Measurements from ENCODE around the gene DDX21.
A peak's percentile ranks its signal among the peaks of the same experiment; 100 is the strongest.
"Not testable (repeated sequence)": the region's sequence is repeated elsewhere in the genome, so short reads cannot be mapped to it uniquely, and the experiment has no call there.

DDX21 gene

GRCh38 chr10:68988530-68989316, 32.8 kb downstream of the DDX21 start, which contains the start of gene KIFBP:
KIFBP (plus strand) TSS chr10:68988803; CDS start chr10:68988833, 30 bp downstream.
- DNase-seq, result peak; percentile 98

DNA sequence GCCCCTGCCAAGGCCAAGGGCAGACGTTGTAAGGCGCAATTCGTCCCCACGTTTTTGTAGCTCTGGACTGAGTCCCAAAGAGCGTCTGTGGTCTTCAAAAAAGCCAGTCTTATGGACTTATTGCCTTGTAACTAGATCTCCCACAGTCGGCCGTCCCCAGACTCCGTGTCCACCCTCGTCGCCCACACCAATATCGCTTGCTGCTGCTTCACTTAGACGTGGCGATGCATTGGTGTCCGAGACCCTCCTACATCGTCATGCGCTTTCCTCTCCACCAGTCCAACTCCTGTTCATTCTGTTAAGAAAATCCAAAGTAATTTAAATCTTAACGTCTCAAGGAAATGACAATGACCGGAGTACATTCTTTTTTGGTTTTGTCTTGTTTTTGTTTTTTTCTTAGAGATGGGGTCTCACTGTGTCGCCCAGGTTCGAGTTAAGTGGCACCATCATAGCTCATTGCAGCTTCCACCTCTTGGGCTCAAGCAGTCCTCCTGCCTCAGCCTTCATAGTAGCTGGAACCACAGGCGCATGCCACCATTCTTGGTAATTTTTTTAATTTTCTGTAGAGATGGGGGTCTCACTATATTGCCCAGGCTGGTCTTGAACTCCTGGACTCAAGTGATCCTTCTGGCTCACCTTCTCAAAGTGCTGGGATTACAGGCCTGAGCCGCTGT, 33.5 kb downstream of the DDX21 start:
- peak; percentile 9 for DNase-seq

DNA sequence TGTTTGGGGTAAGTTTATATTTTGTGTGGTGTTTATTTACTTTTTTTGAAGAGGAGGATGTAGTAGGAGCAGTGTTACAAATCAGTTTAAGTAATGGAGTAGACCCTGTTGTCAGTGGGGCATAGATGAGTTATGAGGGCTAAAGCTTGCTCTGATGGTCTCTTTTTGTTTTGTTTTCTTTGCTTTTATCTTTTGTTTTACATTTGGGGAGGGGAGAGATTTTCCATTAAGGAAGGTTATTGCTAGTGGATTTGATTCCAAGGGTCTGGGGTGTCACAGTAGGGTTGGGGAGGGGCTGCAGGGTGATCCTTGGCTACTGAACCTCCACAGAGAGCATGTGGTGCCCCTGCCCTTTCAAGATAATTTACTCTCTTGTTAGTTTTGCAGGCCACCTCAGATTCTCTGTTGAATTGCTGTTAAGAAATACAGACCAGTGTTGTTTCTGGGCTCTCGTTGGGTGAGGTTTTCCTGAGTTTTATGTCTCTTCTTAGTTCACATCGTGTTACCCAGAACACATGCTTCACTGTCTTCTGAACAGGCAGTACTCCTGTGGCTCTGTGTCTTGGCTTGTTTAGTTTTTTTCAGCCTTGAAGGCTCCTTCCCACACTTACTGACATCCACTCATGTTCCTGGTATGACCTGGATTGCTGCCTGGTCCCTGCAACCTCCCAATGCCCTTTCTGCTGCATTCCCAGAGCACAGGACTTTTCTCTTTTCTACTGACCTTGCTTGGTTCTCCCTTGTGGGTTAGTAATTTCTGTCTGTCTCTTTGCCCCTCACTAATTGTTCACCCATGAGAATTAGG, 36.9 kb downstream of the DDX21 start:
- peak; percentile 83 for DNase-seq

DNA sequence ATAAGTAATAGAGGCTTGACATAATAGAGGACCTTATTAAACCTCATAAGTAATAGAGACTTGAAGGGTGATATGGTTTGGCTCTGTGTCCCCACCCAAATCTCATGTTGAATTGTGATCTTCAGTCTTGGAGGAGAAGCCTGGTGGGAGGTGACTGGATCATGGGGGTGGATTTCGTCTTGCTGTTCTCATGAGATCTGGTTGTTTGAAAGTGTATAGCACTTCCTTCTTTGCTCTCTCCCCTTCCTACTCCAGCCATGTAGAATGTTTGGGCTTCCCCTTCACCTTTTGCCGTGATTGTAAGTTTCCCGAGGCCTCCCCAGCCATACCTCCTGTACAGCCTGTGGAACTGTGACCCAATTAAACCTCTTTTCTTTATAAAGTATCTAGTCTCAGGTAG, 41.2 kb downstream of the DDX21 start:
- no peak for DNase-seq

GRCh38 chr10:69004821-69005220, 48.9 kb downstream of the DDX21 start:
- peak; percentile 53 for DNase-seq

DNA sequence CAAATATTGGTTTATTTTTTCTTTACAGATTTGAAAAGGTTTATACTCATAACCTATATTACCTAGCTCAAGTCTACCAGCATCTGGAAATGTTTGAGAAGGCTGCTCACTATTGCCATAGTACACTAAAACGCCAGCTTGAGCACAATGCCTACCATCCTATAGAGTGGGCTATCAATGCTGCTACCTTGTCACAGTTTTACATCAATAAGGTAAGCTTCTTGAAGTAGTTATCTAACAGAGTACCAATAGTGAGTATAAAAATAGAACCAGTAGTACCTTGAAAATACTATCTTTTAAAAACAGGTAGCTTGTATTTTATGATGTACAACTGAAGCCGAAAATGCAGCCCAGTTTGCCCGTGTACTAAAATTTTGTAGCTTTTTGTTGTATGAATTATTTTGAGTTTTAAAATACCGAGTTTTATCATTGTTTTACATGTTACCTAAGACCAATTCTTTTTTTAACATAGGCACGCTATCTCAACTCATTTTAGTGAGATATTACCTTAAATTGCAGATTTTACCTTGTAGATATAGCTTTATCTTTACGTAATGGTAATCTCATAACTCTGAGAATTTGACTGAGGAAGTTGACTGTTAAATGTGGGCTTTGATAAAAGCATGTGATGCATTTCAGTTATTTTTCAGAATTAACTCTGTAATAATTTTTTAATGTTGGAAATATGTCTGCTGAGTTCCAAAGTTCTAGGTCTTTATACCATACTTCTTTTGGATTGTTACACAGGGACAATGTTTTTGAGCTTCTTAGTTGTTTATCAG, 49.9 kb downstream of the DDX21 start:
- DNase-seq, result no peak

DNA sequence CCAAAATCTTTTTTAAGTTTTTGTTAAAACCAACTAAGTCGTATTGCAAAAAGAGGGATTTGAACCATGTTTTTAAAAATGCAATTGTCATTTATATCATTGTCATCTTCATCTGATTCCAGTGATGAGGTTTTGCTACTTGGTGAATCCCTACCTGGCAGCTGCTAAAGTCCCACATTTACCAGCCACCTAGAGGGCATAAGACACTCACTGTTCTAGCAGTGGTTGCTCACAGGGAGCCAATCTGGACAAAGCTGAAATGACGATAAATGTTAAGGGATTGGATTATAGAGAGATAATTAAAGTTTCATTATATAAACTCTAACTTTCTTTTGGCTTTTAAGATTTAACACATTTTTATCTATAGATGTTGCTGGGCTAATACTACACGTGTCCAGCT, 51.3 kb downstream of the DDX21 start:
- no peak for DNase-seq

DNA sequence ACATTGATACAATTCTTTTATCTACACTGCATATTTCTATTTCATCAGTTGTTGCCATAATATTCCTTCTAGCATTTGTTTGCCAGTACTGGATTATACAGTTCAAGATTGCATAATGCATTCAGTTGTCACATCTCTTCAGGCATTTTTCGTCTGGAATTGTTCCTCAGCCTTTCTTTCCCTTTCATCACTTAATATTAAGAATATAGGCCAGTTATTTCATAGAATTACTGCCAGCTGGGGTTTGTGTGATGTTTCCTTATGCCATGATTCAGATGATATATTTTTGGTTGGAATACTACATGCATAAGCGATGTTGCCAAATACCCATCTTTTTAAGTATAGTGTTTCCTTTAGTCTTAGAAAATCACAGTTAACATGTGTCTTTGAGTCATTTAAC, 53.4 kb downstream of the DDX21 start:
- peak; percentile 5 for DNase-seq

DNA sequence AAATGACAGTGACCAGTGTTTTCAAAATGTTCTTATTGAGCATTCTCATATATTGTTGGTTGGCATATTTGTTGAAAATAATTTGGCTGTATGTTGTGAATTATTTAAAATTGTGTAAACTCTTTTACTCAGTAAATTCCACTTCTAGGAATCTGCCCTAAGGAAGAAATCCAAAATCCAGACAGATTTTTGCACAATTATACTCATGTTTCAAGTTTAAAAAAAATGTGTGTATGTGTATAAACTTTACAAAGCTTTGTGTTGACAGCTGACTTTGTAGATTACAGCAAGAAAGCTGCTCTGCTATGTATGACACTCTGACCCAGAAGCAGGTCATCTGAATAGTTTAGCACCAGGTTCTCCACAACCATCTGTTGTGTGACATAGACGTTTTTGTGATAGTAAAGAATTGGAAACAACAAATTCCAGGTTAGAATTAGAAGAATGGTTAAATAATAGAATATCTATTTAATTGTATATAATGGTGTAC, 54.2 kb downstream of the DDX21 start:
- no peak for DNase-seq

- DNase-seq, result not testable (repeated sequence)
Measured at GRCh38 chr10:69012778-69013177, 56.8 kb downstream of the DDX21 start.

GRCh38 chr10:69014171-69014570, 58.2 kb downstream of the DDX21 start:
- DNase-seq, result no peak

GRCh38 chr10:69018613-69019012, 62.6 kb downstream of the DDX21 start:
- DNase-seq, result no peak

DNA sequence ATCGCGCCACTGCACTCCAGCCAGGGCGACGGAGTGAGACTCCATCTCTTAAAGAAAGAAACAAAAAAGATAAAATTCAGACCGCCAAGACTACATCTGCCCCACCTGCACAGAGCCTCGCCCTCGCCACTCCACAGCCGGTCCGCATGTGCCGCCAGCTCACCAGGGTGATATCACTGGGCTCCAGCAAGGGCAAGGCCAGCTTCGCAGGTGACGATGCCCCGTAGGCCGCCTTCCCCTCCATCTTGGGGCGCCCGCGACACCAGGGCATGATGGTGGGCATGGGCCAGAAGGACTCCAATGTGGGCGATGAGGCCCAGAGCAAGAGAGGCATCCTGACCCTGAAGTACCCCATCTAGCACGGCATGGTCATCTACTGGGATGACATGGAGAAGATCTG, 66.6 kb downstream of the DDX21 start:
- DNase-seq, result no peak

GRCh38 chr10:69025370-69025896, 69.5 kb downstream of the DDX21 start:
- no peak for DNase-seq

DNA sequence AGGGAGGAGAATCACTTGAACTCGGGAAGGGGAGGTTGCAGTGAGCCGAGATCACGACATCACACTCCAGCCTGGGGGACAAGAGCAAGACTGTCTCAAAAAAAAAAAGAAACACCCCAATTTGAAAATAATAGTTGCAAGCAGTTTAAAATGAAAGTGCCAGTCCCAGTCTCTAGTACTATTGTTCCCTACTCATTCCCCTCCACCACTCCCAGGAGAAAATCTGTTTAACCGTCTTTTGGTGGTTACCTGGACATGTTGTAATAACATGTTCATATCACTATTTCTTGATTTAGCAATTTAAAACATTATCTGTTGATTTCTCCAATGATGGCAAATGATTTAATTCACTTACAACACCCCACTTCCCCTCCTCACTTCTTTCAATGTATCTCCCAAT, 77.3 kb downstream of the DDX21 start:
- no peak for DNase-seq
